DOHH2 (cell line): ENCODE measurements around the gene TOB2.
"Not testable (repeated sequence)": the region's sequence is repeated elsewhere in the genome, so short reads cannot be mapped to it uniquely, and the experiment has no call there.

ENCODE experiments used
- H3F3A ChIP-seq: fragments of 200-600 bp; sonication (generic), shearing (Covaris generic); 2 replicates; pipeline ENCODE4 v1.6.0; 2016; ENCODE audit warnings: antibody characterized with exemption, mild to moderate bottlenecking; ENCODE audit not compliant: control insufficient read depth, insufficient read depth
- H3K27ac ChIP-seq: fragments of 200-600 bp; sonication (generic); 2 replicates; pipeline ENCODE4 v1.5.1; 2014; ENCODE audit warnings: low read depth, mild to moderate bottlenecking, low read length, moderate library complexity
- H3K27me3 ChIP-seq: fragments of 200-600 bp; sonication (generic); 2 replicates; pipeline ENCODE4 v1.6.1; 2014; ENCODE audit warnings: mild to moderate bottlenecking, low read length, mixed read lengths; ENCODE audit not compliant: control insufficient read depth
- H3K36me3 ChIP-seq: fragments of 200-600 bp; sonication (generic); 2 replicates; pipeline ENCODE4 v1.6.1; 2014; ENCODE audit warnings: mild to moderate bottlenecking, low read length, moderate library complexity, mixed read lengths; ENCODE audit not compliant: control insufficient read depth
- H3K4me1 ChIP-seq: fragments of 200-600 bp; sonication (generic); 2 replicates; pipeline ENCODE4 v1.6.1; 2014; ENCODE audit warnings: mild to moderate bottlenecking, low read length, mixed read lengths; ENCODE audit not compliant: control insufficient read depth
- H3K4me2 ChIP-seq: fragments of 200-600 bp; sonication (generic); 2 replicates; pipeline ENCODE4 v1.6.0; 2014; ENCODE audit warnings: mild to moderate bottlenecking, low read length, moderate library complexity
- H3K4me3 ChIP-seq: fragments of 200-600 bp; sonication (generic); 2 replicates; pipeline ENCODE4 v1.5.1; 2014; ENCODE audit warnings: mild to moderate bottlenecking, low read length, mixed read lengths
- H3K79me2 ChIP-seq: fragments of 200-600 bp; sonication (generic); 2 replicates; pipeline ENCODE4 v1.6.1; 2014; ENCODE audit warnings: mild to moderate bottlenecking, low read length, mixed read lengths; ENCODE audit not compliant: control insufficient read depth
- H3K9me2 ChIP-seq: fragments of 200-600 bp; sonication (generic); replicated peaks from 2 replicates; pipeline ENCODE4 v1.6.1; 2014; ENCODE audit warnings: mild to moderate bottlenecking, low read length, mixed read lengths; ENCODE audit not compliant: control insufficient read depth
- H3K9me3 ChIP-seq: fragments of 200-600 bp; sonication (generic); 2 replicates; pipeline ENCODE4 v1.6.1; 2014; ENCODE audit warnings: antibody characterized with exemption, low read length, mixed read lengths; ENCODE audit not compliant: control insufficient read depth, insufficient read depth
- H4K20me1 ChIP-seq: fragments of 200-600 bp; sonication (generic); 2 replicates; pipeline ENCODE4 v1.6.0; 2014; ENCODE audit warnings: low read depth, mild to moderate bottlenecking, antibody characterized with exemption, low read length, moderate library complexity; ENCODE audit not compliant: control insufficient read depth, insufficient read depth
- EZH2phosphoT487 ChIP-seq: fragments of 200-600 bp; sonication (generic); IDR thresholded peaks from 2 replicates; pipeline ENCODE4 v1.6.1; 2017; ENCODE audit warnings: borderline replicate concordance, mild to moderate bottlenecking, antibody characterized with exemption, low read length, moderate library complexity, mixed read lengths
- TF ChIP-seq, protein P1 (sequence below): fragments of 200-600 bp; sonication (generic); IDR thresholded peaks from one replicate; pipeline ENCODE4 v1.5.1; 2014; ENCODE audit warnings: antibody characterized with exemption, mild to moderate bottlenecking, low read depth, low read length; ENCODE audit not compliant: poor library complexity, severe bottlenecking

Gene TOB2

DNA sequence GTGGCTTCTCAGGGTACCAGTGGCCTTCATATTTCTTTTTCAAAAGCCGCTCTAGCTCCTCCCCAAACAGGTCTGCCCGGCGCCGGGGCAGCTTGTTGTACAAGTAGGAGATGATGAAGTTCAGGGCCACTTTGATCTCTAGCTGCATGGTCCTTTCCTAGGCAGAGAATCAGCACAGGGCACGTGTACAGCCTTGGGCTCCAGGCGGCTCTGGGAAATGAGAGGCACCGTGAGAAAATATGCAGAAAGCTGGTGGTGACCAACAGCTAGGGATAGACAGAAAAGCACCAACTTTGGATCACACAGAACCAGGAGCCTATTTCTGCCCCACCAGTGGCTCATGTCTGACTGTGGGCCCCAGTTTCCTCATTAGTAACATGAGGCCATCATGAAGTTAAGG lies 9.4 kb downstream of the TOB2 start:
- H3K27me3 ChIP-seq, result no peaks in the 10 kb centered on the region
- no peaks in the 10 kb centered on the region for H3K4me1 ChIP-seq
- H4K20me1 ChIP-seq, result 0 out of 2 replicates have a peak, but pooled peaks cover 3% of the 10 kb centered on the region
- H3K9me2 ChIP-seq, result no peaks in the 10 kb centered on the region
- H3K4me2 ChIP-seq, result no peak overlapping the region
- H3K9me3 ChIP-seq, result no peaks in the 10 kb centered on the region
- peaks cover 70% of the 10 kb centered on the region for H3K36me3 ChIP-seq
- H3K79me2 ChIP-seq, result peaks cover 87% of the 10 kb centered on the region
- no peak overlapping the region for H3K4me3 ChIP-seq
- TF ChIP-seq EZH2phosphoT487, result no peak
- TF ChIP-seq, protein P1, sequence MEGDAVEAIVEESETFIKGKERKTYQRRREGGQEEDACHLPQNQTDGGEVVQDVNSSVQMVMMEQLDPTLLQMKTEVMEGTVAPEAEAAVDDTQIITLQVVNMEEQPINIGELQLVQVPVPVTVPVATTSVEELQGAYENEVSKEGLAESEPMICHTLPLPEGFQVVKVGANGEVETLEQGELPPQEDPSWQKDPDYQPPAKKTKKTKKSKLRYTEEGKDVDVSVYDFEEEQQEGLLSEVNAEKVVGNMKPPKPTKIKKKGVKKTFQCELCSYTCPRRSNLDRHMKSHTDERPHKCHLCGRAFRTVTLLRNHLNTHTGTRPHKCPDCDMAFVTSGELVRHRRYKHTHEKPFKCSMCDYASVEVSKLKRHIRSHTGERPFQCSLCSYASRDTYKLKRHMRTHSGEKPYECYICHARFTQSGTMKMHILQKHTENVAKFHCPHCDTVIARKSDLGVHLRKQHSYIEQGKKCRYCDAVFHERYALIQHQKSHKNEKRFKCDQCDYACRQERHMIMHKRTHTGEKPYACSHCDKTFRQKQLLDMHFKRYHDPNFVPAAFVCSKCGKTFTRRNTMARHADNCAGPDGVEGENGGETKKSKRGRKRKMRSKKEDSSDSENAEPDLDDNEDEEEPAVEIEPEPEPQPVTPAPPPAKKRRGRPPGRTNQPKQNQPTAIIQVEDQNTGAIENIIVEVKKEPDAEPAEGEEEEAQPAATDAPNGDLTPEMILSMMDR, result no peak
- H3F3A ChIP-seq, result peaks cover 11% of the 10 kb centered on the region
- H3K27ac ChIP-seq, result no peak overlapping the region

DNA sequence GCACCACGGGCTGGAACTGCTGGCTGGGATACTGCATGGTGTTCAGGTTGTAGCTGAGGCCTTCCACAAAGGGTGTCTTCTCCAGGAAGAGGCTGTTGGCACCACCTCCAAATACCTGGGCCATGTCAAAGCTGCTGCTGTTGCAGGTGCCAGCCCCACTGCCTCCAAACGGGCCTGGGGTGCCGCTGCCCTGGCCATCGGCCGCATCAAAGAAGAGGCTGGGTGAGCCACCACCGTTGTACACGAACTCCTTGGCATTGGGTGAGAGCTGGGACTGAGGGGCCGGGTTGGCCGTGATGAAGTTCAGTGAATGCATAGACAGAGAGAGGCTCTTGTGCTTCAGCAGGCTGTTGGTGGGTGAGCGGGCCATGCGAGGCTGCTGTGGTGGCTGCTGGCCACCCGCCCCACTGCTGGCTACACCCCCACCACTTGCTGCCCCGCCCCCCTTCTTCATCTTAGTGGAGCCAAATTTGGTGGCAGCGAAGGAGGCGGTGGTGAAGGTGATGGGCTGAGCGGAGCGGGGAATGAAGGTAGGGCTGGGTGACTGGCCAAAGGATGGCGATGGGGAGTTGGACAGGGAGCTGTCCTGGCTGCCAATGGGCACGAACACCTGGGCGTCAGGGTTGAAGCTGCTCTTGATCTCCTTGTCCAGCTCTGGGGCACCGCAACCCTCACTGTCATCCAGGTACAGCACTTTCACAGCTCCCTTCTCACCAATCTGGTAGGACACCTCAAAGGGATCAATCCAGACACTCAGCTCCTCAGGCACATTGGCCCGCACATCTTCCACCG lies 10.1 kb downstream of the TOB2 start:
- no peaks in the 10 kb centered on the region for H3K9me2 ChIP-seq
- no peak overlapping the region for H3K27ac ChIP-seq
- no peaks in the 10 kb centered on the region for H3K4me1 ChIP-seq
- peaks cover 80% of the 10 kb centered on the region for H3K79me2 ChIP-seq
- H4K20me1 ChIP-seq, result 0 out of 2 replicates have a peak, but pooled peaks cover 3% of the 10 kb centered on the region
- no peaks in the 10 kb centered on the region for H3K9me3 ChIP-seq
- H3F3A ChIP-seq, result peaks cover 11% of the 10 kb centered on the region
- H3K36me3 ChIP-seq, result peaks cover 72% of the 10 kb centered on the region
- H3K4me2 ChIP-seq, result no peak overlapping the region
- H3K4me3 ChIP-seq, result no peak overlapping the region
- no peaks in the 10 kb centered on the region for H3K27me3 ChIP-seq
- TF ChIP-seq EZH2phosphoT487, result no peak
- TF ChIP-seq, protein P1, result no peak

DNA sequence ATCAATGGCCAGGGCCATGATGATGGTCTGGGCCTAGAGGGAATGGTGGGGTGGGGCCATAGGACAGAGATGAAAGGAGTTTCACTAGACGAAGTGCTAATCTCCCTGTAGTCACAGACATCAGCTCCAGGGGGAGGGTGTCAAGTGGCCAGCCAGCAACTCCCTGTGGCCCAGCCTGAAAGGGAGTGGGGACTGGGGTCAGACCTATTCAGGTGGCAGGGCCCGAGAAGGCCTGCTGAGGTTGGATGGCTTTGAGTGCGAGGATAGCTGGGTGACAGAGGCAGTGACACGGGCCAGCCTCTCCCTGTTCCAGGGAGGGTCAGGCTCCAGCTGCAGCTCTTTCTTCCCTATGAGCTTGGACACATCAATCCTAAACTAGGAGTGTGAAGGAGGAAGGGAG lies 11.0 kb downstream of the TOB2 start:
- H3F3A ChIP-seq, result peaks cover 16% of the 10 kb centered on the region
- H3K4me1 ChIP-seq, result peaks cover 2% of the 10 kb centered on the region; the same call in 1 of the 2 replicates
- H3K9me2 ChIP-seq, result no peaks in the 10 kb centered on the region
- no peak overlapping the region for H3K4me3 ChIP-seq
- no peak overlapping the region for H3K27ac ChIP-seq
- H3K36me3 ChIP-seq, result peaks cover 74% of the 10 kb centered on the region
- H4K20me1 ChIP-seq, result 0 out of 2 replicates have a peak, but pooled peaks cover 3% of the 10 kb centered on the region
- H3K4me2 ChIP-seq, result no peak overlapping the region
- H3K9me3 ChIP-seq, result no peaks in the 10 kb centered on the region
- TF ChIP-seq, protein P1, result no peak
- TF ChIP-seq EZH2phosphoT487, result no peak
- H3K79me2 ChIP-seq, result peaks cover 71% of the 10 kb centered on the region
- no peaks in the 10 kb centered on the region for H3K27me3 ChIP-seq

DNA sequence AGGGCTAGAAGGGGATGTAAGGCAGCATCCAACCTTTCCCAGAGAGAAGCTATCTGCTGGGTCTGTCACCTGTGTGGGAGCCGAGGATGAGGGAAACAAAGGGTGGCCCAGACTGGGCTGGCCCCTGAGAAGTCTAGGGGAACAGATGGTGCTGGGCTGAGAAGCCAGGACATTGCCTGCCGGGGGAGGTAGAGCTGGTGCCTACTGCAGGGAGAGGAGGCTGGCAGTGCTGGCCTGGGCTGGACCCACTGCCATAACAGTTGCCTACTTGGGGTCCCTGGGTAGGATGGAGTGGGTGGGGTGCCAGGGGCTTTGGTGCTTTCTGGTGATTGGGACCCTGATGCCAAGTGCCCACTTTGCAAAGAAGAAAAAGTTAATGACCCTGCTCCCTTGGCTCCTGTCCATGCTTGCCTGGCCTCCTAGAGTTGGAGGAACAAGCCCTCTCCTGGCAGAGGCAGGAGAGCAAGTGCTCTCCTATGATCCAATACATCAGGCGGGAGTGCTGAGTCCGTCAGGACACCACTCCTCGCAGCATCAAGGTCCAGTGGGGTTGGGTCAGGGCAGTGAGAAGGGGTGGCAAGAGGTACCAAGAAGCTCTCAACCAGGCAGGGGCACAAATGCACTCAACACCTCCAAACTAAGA lies 12.1 kb downstream of the TOB2 start:
- not testable (repeated sequence) for H3K4me2 ChIP-seq, H3K9me2 ChIP-seq, H3K4me3 ChIP-seq, H4K20me1 ChIP-seq, H3K27me3 ChIP-seq, H3K27ac ChIP-seq, H3K9me3 ChIP-seq, H3K4me1 ChIP-seq
- Histone ChIP-seq H3K36me3 (peaks cover 69% of the 10 kb centered on the region), H3K79me2 (peaks cover 60% of the 10 kb centered on the region), H3F3A (peaks cover 18% of the 10 kb centered on the region)

DNA sequence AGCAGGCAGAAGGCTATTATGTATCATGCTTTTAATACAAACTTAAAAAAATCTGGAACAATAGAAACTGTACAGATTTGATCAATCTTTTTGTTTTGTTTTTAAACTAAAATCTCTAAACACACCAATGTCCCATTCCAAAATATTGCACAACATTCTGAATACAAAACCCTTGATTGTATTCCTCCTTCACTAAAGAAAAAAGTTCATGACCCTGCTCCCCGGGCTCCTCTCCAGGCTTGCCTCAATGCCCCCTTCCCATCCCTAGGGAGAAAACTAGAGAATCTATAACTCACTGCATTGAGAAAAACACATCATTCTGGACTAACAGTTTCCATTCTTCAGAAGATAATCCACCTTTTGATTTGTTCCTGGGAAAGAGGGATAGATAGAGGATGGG lies 13.1 kb downstream of the TOB2 start:
- not testable (repeated sequence) for H3K27me3 ChIP-seq, H3K4me1 ChIP-seq, H3K9me3 ChIP-seq, H4K20me1 ChIP-seq, H3K4me2 ChIP-seq, H3K9me2 ChIP-seq, H3K27ac ChIP-seq, H3K4me3 ChIP-seq
- H3F3A ChIP-seq, result peaks cover 13% of the 10 kb centered on the region; the same call in 1 of the 2 replicates
- peaks cover 61% of the 10 kb centered on the region for H3K36me3 ChIP-seq
- peaks cover 50% of the 10 kb centered on the region for H3K79me2 ChIP-seq
